PC-9 (cell line): ENCODE results near the gene CMTM8.

Experiments
- CTCF ChIP-seq: fragments of 200-600 bp; sonication (generic); conservative IDR thresholded peaks from 2 replicates; pipeline ENCODE4 v1.6.1; 2017; ENCODE audit warnings: mixed run types, antibody characterized with exemption, mild to moderate bottlenecking, moderate library complexity
- EZH2 ChIP-seq: fragments of 200-600 bp; sonication (generic); IDR thresholded peaks from 2 replicates; pipeline ENCODE4 v1.8.0; 2017; ENCODE audit warnings: antibody characterized with exemption, low read depth

GRCh38 chr3:32306072-32306471, 67.6 kb downstream of the CMTM8 start:
- TF ChIP-seq CTCF (no peak), EZH2 (no peak)
